Omental fat pad (tissue), 4 donors: Measurements from ENCODE around the gene TSC1. TPM values are rescaled to one million over a fixed set of nuclear protein-coding genes. Genes with fewer than 3 reads are reported as not detected.

Experiments used
- ATAC-seq: fragments of 150-250 bp; one replicate; pipeline ENCODE4 v1.9.1; 2016; ENCODE audit warnings: mild to moderate bottlenecking, moderate library complexity; ENCODE audit not compliant: low FRiP score
- DNase-seq: peaks from one replicate; pipeline ENCODE4 v3.0.0-alpha.2; 2019; ENCODE audit warnings: low spot score
- CTCF ChIP-seq, 3 donors: fragments of 450-650 bp; IDR thresholded peaks; one replicate each; pipeline ENCODE4 v1.5.1; 2016 to 2017; ENCODE audit warnings: antibody characterized with exemption in 3 of 3, mild to moderate bottlenecking in 3 of 3, moderate library complexity in 2 of 3
- total RNA-seq, 4 donors: library from RNA; depleted of rRNA; stranded (reverse); fragments of >200 nt; gene quantifications; one replicate each; pipeline ENCODE4 v1.1.0, GENCODE V29; 2016

The TSC1 gene
- total RNA-seq, 4 donors from 2014 or later = 40.7 to 68.4 (median 46.5) TPM

- ATAC-seq = no peak
- DNase-seq = no peak
Measured at GRCh38 chr9:132862533-132862932, 81.9 kb downstream of the TSC1 start.

GRCh38 chr9:132861666-132862065 lies 82.8 kb downstream of the TSC1 start:
- DNase-seq (no peak), ATAC-seq (no peak)
- TF ChIP-seq CTCF (IDR thresholded peaks at IDR 0.05) = no peak

More at GRCh38 chr9:132862533-132862932, 81.9 kb downstream of the TSC1 start:
- TF ChIP-seq CTCF (IDR thresholded peaks at IDR 0.05) = no peak

GRCh38 chr9:132858751-132859150 lies 85.7 kb downstream of the TSC1 start:
- TF ChIP-seq CTCF (IDR thresholded peaks at IDR 0.05) = no peak
- ATAC-seq (no peak), DNase-seq (no peak)

GRCh38 chr9:132857616-132858342 lies 86.6 kb downstream of the TSC1 start:
- TF ChIP-seq CTCF (IDR thresholded peaks at IDR 0.05) = no peak
- ATAC-seq = peak; percentile 33
- DNase-seq = no peak

- ATAC-seq (peak; percentile 49), DNase-seq (no peak)
- no peak for TF ChIP-seq CTCF (IDR thresholded peaks at IDR 0.05)
Measured at GRCh38 chr9:132857031-132857430, 87.4 kb downstream of the TSC1 start.

- no peak for TF ChIP-seq CTCF (IDR thresholded peaks at IDR 0.05)
- DNase-seq (no peak), ATAC-seq (no peak)
Measured at GRCh38 chr9:132855904-132856303, 88.5 kb downstream of the TSC1 start.

GRCh38 chr9:132854832-132855231 lies 89.6 kb downstream of the TSC1 start:
- DNase-seq = no peak
- TF ChIP-seq CTCF (IDR thresholded peaks at IDR 0.05) = no peak
- ATAC-seq = no peak
